ENCODE measurements around the gene LRFN4.

Gene LRFN4

DNA sequence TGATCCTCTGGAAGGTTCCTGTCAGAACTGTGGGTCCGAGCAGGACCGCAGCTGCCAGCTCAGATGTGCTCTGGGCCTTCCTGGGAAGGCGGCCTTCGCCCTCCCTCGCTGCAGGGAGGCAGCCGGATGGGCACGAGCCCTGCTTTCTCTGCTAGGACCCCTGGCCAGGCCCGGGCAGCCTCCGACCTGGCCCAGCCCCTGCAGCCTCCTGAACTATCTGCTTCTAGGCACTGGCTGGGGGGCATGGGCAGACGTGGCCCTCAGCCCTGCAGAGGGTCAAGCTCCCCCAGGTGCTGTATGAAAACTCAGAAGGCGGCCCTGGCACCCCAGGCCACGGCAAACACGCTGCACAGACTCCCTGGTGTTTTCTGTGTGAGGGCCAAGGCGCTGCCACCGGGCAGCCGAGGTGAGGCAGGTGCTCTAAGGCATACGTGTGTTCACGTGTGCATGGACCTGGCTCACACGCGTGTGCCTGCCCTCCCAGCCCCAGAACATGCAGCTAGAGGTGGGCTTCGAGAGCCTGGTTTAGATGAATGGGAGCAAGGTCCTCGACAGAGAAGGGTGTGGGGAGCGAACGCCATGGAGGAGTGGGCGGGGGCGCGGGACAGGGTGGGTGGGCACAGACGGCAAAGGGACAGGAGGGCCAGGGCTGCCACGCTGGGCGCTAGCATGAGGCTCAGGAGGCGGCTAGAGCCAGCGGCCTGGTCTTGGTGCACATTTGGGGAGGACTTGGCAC lies 4.3 kb downstream of the LRFN4 start:
- Histone ChIP-seq H3K4me3 (ENCODE audit: low read length) (no peak overlapping the region), H3K4me1 (ENCODE audit: control insufficient read depth, insufficient read depth, low read length) (peaks cover 15% of the 10 kb centered on the region), H3K36me3 (ENCODE audit: insufficient read depth, low read length) (peaks cover 16% of the 10 kb centered on the region), H3K9me3 (replicated peaks; ENCODE audit: low read length) (no peaks in the 10 kb centered on the region), H3K4me2 (ENCODE audit: low read length) (no peak overlapping the region), H3K9ac (ENCODE audit: low read depth, low read length) (no peak overlapping the region), H3K27me3 (ENCODE audit: control insufficient read depth, insufficient read depth, low read length) (no peaks in the 10 kb centered on the region)

DNA sequence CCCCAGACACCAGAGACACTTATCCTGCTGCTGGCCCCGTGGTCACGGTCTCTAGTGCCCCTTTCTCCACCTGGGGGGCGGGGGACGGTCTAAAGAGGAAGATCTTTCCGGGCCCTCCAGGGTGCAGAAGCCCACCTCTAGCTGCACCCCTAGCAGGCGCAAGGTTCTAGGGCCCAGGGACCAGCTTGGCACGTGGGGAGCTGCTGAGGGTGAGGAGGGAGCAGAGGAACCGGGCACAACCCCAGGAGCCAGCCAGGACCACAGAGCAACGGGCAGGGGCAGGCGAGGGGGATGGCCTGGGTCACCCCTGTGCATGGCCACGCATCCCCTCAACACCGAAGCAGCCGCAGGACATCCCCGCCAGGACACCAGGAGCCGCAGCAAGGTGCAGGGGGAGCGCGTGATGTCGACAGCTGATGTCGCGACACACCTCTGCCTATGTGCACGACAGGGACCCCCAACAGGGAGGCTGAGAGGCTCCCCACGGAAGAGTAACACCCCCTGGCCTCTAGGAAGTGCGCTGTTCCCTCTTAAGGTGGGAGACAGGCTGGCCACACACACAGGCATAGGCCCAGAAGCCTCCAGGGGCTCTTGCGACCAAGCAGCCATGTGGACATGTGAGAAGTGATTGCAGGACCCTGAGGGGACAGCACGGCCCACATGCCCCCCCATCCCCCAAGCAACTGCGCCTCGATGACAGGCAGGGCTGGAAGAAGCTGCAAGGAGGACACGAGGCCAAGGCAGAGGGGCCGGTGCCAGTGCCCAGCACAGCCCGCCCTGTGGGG lies 5.1 kb downstream of the LRFN4 start:
- H3K4me3 ChIP-seq (ENCODE audit: low read length), result no peak overlapping the region
- H3K9ac ChIP-seq (ENCODE audit: low read depth, low read length), result no peak overlapping the region
- no peaks in the 10 kb centered on the region for H3K9me3 ChIP-seq (replicated peaks; ENCODE audit: low read length)
- H3K4me1 ChIP-seq (ENCODE audit: control insufficient read depth, insufficient read depth, low read length), result peaks cover 20% of the 10 kb centered on the region
- no peak overlapping the region for H3K4me2 ChIP-seq (ENCODE audit: low read length)
- H3K36me3 ChIP-seq (ENCODE audit: insufficient read depth, low read length), result peaks cover 16% of the 10 kb centered on the region
- H3K27me3 ChIP-seq (ENCODE audit: control insufficient read depth, insufficient read depth, low read length), result no peaks in the 10 kb centered on the region

DNA sequence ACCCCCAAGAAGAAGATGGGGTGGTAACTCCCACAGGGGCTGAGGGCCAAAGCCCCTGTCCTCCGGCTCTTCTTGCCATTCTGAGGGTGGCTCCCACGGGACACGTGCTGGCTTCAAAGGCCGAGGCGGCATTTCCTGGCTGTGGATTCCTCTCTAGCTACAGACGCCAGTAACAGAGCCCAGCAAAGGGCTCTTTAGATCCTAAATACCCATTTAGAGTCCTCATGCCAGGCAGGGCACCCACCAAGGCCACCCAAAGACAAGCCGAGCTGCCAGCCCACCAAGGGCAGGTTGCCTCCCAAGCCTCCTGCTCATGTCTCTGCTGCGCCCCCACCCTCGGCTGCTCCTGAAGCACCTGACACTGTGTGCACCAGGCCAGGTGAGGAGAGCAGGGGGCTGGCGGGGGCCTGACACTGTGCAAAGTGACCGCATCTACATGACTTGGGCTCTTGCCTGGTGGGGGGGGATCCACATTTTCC lies 5.7 kb downstream of the LRFN4 start:
- Histone ChIP-seq H3K4me1 (ENCODE audit: control insufficient read depth, insufficient read depth, low read length) (peaks cover 18% of the 10 kb centered on the region), H3K4me3 (ENCODE audit: low read length) (no peak overlapping the region)

DNA sequence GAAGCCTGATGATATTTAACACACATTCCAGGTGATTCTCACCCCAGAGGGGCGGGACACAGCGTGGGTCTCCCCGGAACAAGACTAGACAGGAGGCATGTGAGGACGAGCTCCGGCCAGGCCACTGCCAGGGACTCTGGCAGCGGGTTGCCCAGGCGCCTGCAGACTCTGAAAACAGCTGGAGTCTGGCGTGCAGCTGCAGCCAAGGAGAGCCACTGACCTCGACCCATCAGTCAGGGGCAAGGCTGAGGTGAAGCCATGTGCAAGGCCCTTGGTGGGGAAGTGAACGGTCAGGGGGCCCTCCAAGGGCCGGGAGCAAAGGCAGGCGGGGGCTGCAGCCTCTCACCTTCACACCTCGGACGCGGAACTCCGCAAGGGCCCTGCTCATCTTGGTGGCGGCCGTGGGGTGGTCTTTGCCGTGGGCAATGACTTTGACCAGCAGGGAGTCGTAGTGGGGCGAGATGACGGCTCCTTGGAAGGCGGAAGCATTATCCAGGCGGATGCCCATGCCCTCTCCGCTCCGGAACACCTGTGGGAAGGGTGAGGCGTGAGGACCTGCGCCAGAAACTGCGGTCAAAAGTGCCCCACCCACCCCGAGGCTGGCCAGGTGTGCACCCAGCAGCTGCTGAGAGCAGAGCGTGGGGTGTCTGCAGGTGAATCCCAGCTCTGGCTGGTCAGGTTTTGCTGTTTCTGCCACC lies 6.7 kb downstream of the LRFN4 start:
- no peaks in the 10 kb centered on the region for H3K27me3 ChIP-seq (ENCODE audit: control insufficient read depth, insufficient read depth, low read length)
- no peak overlapping the region for H3K9ac ChIP-seq (ENCODE audit: low read depth, low read length)
- peaks cover 9% of the 10 kb centered on the region for H3K4me1 ChIP-seq (ENCODE audit: control insufficient read depth, insufficient read depth, low read length)
- H3K36me3 ChIP-seq (ENCODE audit: insufficient read depth, low read length), result peaks cover 20% of the 10 kb centered on the region
- H3K4me2 ChIP-seq (ENCODE audit: low read length), result no peak overlapping the region
- H3K4me3 ChIP-seq (ENCODE audit: low read length), result no peak overlapping the region
- no peaks in the 10 kb centered on the region for H3K9me3 ChIP-seq (replicated peaks; ENCODE audit: low read length)

More for the DNA sequence above, 5.7 kb downstream of the LRFN4 start:
- H3K9ac ChIP-seq (ENCODE audit: low read depth, low read length), result no peak overlapping the region
- H3K9me3 ChIP-seq (replicated peaks; ENCODE audit: low read length), result no peaks in the 10 kb centered on the region
- H3K36me3 ChIP-seq (ENCODE audit: insufficient read depth, low read length), result peaks cover 20% of the 10 kb centered on the region
- no peak overlapping the region for H3K4me2 ChIP-seq (ENCODE audit: low read length)
- H3K27me3 ChIP-seq (ENCODE audit: control insufficient read depth, insufficient read depth, low read length), result no peaks in the 10 kb centered on the region

- H3K4me3 ChIP-seq (ENCODE audit: low read length), result no peak overlapping the region
- H3K9me3 ChIP-seq (replicated peaks; ENCODE audit: low read length), result no peaks in the 10 kb centered on the region
- no peak overlapping the region for H3K9ac ChIP-seq (ENCODE audit: low read depth, low read length)
- no peak overlapping the region for H3K4me2 ChIP-seq (ENCODE audit: low read length)
- peaks cover 6% of the 10 kb centered on the region for H3K4me1 ChIP-seq (ENCODE audit: control insufficient read depth, insufficient read depth, low read length)
- H3K36me3 ChIP-seq (ENCODE audit: insufficient read depth, low read length), result peaks cover 20% of the 10 kb centered on the region
- no peaks in the 10 kb centered on the region for H3K27me3 ChIP-seq (ENCODE audit: control insufficient read depth, insufficient read depth, low read length)
Measured at GRCh38 chr11:66864172-66864901, 7.5 kb downstream of the LRFN4 start.

DNA sequence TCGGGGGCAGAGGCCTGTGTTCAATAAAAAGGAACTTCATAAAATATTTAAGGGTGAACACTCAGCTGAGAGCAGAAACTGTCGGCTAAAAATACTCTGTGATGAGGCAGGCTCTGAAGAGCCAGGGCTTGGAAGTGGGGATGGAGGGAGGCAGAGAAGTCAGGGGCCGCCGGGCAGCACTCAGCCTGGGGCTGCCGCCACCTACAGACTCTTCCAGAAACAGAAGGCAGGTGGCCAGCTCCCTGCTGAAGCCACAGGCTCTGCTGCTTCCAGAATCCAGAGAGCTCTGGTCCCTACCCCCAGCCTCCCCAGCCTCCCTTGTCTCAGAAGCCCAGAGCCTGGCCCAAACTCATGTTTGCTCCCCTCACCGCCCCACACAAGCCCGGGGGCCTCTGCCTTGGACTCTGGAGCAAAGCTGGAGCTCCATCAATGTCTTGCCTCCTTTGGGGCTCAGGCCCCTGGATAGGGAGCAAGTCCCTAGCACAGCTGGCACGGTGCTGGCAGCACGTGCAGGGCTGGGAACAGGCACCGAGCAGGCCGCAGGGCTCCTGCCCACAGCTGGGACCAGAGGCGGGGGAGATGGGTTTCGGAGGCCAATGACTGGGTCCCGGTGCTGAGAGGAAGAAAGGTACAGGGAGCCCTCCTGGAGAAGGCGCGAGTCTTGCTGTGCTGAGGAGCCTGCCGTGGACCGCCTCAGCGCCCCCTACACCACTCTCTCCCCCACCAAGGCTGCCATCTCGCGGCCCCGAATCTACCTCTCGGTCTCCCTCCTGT lies 8.2 kb downstream of the LRFN4 start:
- H3K27me3 ChIP-seq (ENCODE audit: control insufficient read depth, insufficient read depth, low read length), result no peaks in the 10 kb centered on the region
- peaks cover 18% of the 10 kb centered on the region for H3K36me3 ChIP-seq (ENCODE audit: insufficient read depth, low read length)
- H3K4me2 ChIP-seq (ENCODE audit: low read length), result no peak overlapping the region
- H3K4me1 ChIP-seq (ENCODE audit: control insufficient read depth, insufficient read depth, low read length), result peaks cover 6% of the 10 kb centered on the region
- H3K9ac ChIP-seq (ENCODE audit: low read depth, low read length), result no peak overlapping the region
- no peak overlapping the region for H3K4me3 ChIP-seq (ENCODE audit: low read length)
- no peaks in the 10 kb centered on the region for H3K9me3 ChIP-seq (replicated peaks; ENCODE audit: low read length)

- no peak overlapping the region for H3K9ac ChIP-seq (ENCODE audit: low read depth, low read length)
- no peaks in the 10 kb centered on the region for H3K27me3 ChIP-seq (ENCODE audit: control insufficient read depth, insufficient read depth, low read length)
- peaks cover 20% of the 10 kb centered on the region for H3K36me3 ChIP-seq (ENCODE audit: insufficient read depth, low read length)
- H3K4me3 ChIP-seq (ENCODE audit: low read length), result no peak overlapping the region
- no peak overlapping the region for H3K4me2 ChIP-seq (ENCODE audit: low read length)
- H3K4me1 ChIP-seq (ENCODE audit: control insufficient read depth, insufficient read depth, low read length), result peaks cover 6% of the 10 kb centered on the region
- no peaks in the 10 kb centered on the region for H3K9me3 ChIP-seq (replicated peaks; ENCODE audit: low read length)
Measured at GRCh38 chr11:66866007-66866406, 9.1 kb downstream of the LRFN4 start.

DNA sequence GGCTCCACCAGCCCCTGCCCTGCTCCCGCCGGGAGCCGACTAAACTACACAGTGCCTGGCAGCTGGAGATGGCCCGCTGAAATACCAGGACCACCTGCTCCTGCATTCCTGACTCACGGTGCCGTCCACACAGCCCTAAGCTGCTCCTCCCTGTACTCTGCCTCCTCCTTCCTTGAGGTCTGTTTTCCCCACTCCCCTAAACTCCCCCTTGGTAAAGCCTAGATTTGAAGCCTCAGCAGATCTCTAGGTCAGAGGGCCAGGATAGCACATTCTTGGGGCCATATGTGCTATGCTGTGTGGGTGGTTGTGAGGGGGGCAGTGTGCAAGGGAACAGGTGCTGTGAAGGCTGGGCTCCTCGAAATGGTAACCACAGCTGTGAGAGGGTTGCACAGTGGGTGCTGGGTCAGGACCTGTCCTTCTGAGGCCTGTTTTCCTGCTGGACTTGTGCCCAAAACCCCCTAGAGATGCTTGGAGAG lies 9.7 kb downstream of the LRFN4 start:
- H3K4me3 ChIP-seq (ENCODE audit: low read length), result no peak overlapping the region

GRCh38 chr11:66867425-66868040 lies 10.7 kb downstream of the LRFN4 start:
- no peaks in the 10 kb centered on the region for H3K27me3 ChIP-seq (ENCODE audit: control insufficient read depth, insufficient read depth, low read length)
- H3K36me3 ChIP-seq (ENCODE audit: insufficient read depth, low read length), result peaks cover 18% of the 10 kb centered on the region
- H3K4me1 ChIP-seq (ENCODE audit: control insufficient read depth, insufficient read depth, low read length), result peaks cover 6% of the 10 kb centered on the region
- H3K4me2 ChIP-seq (ENCODE audit: low read length), result no peak overlapping the region
- no peak overlapping the region for H3K9ac ChIP-seq (ENCODE audit: low read depth, low read length)
- H3K9me3 ChIP-seq (replicated peaks; ENCODE audit: low read length), result no peaks in the 10 kb centered on the region
- no peak overlapping the region for H3K4me3 ChIP-seq (ENCODE audit: low read length)

More for the DNA sequence above, 9.7 kb downstream of the LRFN4 start:
- Histone ChIP-seq H3K27me3 (ENCODE audit: control insufficient read depth, insufficient read depth, low read length) (no peaks in the 10 kb centered on the region), H3K4me1 (ENCODE audit: control insufficient read depth, insufficient read depth, low read length) (peaks cover 6% of the 10 kb centered on the region), H3K36me3 (ENCODE audit: insufficient read depth, low read length) (peaks cover 25% of the 10 kb centered on the region), H3K4me2 (ENCODE audit: low read length) (no peak overlapping the region), H3K9ac (ENCODE audit: low read depth, low read length) (no peak overlapping the region), H3K9me3 (replicated peaks; ENCODE audit: low read length) (no peaks in the 10 kb centered on the region)

DNA sequence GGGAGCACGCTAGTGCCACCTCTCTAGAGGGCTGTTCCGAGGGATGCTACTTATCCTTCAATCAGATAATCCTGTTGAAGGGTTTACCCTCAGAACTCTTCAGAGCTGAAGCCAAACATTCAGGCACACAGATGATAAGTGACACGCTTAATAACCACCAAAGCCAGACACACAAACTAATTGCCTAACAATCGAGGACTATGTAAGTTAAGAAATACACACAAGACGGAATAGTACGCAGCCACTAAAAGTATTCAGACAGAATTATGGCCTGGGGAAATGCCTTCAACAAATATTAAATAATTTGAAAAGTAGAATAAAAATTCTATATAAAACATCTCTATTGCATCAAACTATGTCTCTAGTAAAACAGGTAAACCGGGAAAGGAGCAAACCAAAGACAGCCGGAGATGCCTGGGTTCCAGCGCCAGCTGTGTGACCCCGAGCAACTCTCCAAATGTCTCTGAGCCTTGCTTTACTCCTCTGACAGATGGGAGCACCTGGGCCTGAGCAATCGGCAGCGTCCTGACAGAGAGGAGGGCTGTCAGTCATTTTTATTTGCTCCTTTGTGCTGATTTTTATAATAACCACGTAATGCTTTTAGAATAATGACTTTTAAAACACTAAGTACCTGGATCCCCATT lies 11.3 kb downstream of the LRFN4 start:
- Histone ChIP-seq H3K4me1 (ENCODE audit: control insufficient read depth, insufficient read depth, low read length) (peaks cover 6% of the 10 kb centered on the region), H3K9ac (ENCODE audit: low read depth, low read length) (no peak overlapping the region), H3K36me3 (ENCODE audit: insufficient read depth, low read length) (peaks cover 17% of the 10 kb centered on the region), H3K27me3 (ENCODE audit: control insufficient read depth, insufficient read depth, low read length) (no peaks in the 10 kb centered on the region), H3K4me3 (ENCODE audit: low read length) (no peak overlapping the region), H3K9me3 (replicated peaks; ENCODE audit: low read length) (no peaks in the 10 kb centered on the region), H3K4me2 (ENCODE audit: low read length) (no peak overlapping the region)

Data from skeletal muscle satellite cell (primary cell).